Measurements from ENCODE around the gene NXF1. TPM values are rescaled to one million over a fixed set of nuclear protein-coding genes. Genes with fewer than 3 reads are reported as not detected.
A peak's percentile ranks its signal among the peaks of the same experiment; 100 is the strongest.

The NXF1 gene
- total and polyA plus RNA-seq, 7 donors: 36.3 to 67.0 (median 42.3) TPM

DNA sequence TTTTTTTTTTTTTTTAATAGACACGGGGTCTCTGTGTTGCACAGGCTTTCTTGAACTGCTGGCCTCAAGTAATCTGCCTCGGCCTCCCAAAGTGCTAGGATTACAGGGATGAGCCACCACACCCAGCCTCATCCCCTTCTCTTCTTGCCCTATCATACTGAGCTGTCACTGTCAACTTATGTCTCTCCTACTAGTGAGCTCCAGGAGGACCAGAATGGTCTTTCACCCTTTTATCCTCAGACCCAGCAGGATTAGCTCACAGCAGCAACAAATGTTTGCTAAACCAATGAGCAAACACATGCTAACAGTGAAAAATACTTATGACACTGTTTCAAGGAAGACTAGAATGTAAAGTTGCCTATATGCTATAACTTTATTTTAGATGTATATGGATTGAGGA is 6.4 kb upstream of the NXF1 start:
- ATAC-seq: no peak
- peaks cover 0 to 37% of the 10 kb centered on the region in 2 donors for H3K36me3 ChIP-seq (ENCODE audit: insufficient read depth in 1 of 2, low read depth in 1 of 2)

DNA sequence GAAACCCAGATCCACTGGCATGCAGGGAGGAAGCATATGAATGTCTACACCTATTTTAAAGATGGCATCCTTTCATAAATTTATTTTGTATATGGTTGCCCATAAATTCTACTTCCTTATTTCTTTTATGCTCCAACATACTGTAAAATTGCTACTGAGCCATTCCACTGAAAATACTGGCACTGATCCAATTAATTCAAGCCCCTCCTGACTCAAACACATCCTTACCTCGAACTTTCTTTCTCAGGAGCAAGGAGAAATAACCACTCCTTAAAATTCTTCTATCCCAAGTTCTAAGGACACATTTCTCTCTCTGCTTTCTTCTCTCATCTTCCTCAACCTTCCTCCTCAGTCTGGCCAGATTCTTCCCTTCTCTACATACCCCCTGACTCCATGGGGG is 5.5 kb upstream of the NXF1 start:
- WGBS, 3 donors: 27 to 38% (median 28%) methylated on average over 1 of the region's 1 CpG
- Histone ChIP-seq H3K4me3 (no peak overlapping the region), H3K4me1 (peaks cover 11% of the 10 kb centered on the region), H3K27ac (no peak overlapping the region), H3K9me3 (no peaks in the 10 kb centered on the region), H3K36me3 (ENCODE audit: insufficient read depth in 1 of 2, low read depth in 1 of 2) (peaks cover 0 to 27% of the 10 kb centered on the region in 2 donors), H3K27me3 (ENCODE audit: insufficient read depth in 3 of 3, low read length in 2 of 3) (no peaks in the 10 kb centered on the region)
- TF ChIP-seq, protein P1, sequence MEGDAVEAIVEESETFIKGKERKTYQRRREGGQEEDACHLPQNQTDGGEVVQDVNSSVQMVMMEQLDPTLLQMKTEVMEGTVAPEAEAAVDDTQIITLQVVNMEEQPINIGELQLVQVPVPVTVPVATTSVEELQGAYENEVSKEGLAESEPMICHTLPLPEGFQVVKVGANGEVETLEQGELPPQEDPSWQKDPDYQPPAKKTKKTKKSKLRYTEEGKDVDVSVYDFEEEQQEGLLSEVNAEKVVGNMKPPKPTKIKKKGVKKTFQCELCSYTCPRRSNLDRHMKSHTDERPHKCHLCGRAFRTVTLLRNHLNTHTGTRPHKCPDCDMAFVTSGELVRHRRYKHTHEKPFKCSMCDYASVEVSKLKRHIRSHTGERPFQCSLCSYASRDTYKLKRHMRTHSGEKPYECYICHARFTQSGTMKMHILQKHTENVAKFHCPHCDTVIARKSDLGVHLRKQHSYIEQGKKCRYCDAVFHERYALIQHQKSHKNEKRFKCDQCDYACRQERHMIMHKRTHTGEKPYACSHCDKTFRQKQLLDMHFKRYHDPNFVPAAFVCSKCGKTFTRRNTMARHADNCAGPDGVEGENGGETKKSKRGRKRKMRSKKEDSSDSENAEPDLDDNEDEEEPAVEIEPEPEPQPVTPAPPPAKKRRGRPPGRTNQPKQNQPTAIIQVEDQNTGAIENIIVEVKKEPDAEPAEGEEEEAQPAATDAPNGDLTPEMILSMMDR (IDR thresholded peaks at IDR 0.05): no peak
- intact Hi-C loops (cut with DNase I): no loop called here
- DNase-seq (no peak), ATAC-seq (no peak)

More for the DNA sequence above, 6.4 kb upstream of the NXF1 start:
- Histone ChIP-seq H3K27ac (no peak overlapping the region), H3K4me3 (no peak overlapping the region), H3K27me3 (ENCODE audit: insufficient read depth in 3 of 3, low read length in 2 of 3) (no peaks in the 10 kb centered on the region), H3K9me3 (no peaks in the 10 kb centered on the region), H3K4me1 (peaks cover 4% of the 10 kb centered on the region)
- 70 to 79% (median 72%) methylated on average over 2 of the region's 2 CpGs for WGBS, 3 donors
- no peak for DNase-seq
- TF ChIP-seq, protein P1 (IDR thresholded peaks at IDR 0.05): no peak
- intact Hi-C loops (cut with DNase I): no loop called here

DNA sequence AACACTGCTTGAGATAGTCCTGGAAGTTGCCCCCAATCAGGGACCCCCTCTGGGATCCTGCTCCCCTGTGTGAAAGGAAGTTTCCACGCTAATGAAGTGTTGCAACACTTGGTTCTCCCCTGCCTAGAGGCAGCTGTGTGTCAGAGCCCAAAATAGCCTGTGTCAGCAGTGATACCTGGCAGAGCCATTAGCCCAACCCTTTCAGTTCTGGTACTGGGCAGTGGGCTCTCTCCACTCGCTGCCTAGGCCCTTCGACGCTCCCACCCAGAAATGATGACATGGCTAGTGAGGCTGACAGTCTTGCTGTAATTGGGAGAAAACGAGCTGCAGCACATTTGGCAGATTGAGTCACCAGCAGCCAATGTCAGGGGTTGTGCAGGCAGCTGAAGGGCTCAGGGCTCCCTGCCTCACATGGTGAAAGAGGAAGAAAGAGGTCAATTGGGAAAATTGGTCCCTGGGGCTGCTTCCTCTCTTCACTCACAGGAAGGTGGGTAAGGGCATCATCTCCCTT is 1.4 kb upstream of the NXF1 start:
- peaks cover 22% of the 10 kb centered on the region for H3K4me1 ChIP-seq
- intact Hi-C loops (cut with DNase I): no loop called here
- no peaks in the 10 kb centered on the region for H3K27me3 ChIP-seq (ENCODE audit: insufficient read depth in 3 of 3, low read length in 2 of 3)
- no peaks in the 10 kb centered on the region for H3K9me3 ChIP-seq
- H3K27ac ChIP-seq: peak overlapping the region; percentile 96
- peak overlapping the region; percentile 95 for H3K4me3 ChIP-seq
- TF ChIP-seq, protein P1 (IDR thresholded peaks at IDR 0.05): no peak
- H3K36me3 ChIP-seq (ENCODE audit: insufficient read depth in 1 of 2, low read depth in 1 of 2): peaks cover 4 to 26% of the 10 kb centered on the region in 2 donors
- 39 to 43% (median 40%) methylated on average over 5 of the region's 5 CpGs for WGBS, 3 donors
- DNase-seq: peak; percentile 43 to 71
- ATAC-seq: peak; percentile 76 to 83 (median 78)

DNA sequence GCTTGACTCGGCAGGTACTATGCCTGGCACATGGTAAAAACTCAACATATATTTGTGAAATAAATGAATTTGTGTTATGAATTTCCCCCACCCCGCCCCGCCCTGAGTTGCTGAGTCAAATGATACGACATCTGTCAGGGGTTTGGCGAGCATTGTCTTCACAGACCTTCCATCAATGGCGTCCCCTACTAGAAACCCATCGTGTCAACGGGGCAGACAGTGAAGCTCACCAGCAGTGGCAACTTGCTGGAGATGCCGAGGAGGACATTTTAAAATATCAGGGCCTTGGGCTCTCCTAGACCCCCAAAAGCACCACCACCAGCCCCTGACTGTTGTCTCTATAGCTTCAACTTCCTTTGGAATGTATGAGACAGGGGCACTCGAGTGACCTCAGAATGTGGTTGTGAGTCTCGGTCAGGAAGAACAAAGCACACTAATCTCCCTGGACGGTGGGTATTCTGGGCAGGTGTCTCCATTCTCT is 761 bp upstream of the NXF1 start:
- peak overlapping the region; percentile 95 for H3K4me3 ChIP-seq
- 19 to 26% (median 21%) methylated on average over 12 of the region's 12 CpGs for WGBS, 3 donors
- peaks cover 10 to 33% of the 10 kb centered on the region in 2 donors for H3K36me3 ChIP-seq (ENCODE audit: insufficient read depth in 1 of 2, low read depth in 1 of 2)
- peaks cover 22% of the 10 kb centered on the region for H3K4me1 ChIP-seq
- intact Hi-C loops (cut with DNase I): loop anchor here in 1 of 2 donors (2.0 kb wide), 1 partner anchor 15 kb away; no protein-coding TSS in a partner anchor
- H3K27me3 ChIP-seq (ENCODE audit: insufficient read depth in 3 of 3, low read length in 2 of 3): no peaks in the 10 kb centered on the region
- H3K27ac ChIP-seq: peak overlapping the region; percentile 96
- ATAC-seq: peak; percentile 31 to 52 (median 40)
- DNase-seq: no peak
- TF ChIP-seq, protein P1 (IDR thresholded peaks at IDR 0.05): no peak
- H3K9me3 ChIP-seq: no peaks in the 10 kb centered on the region
